ENCODE measurements around the gene GUCD1. TPM values are rescaled to one million over a fixed set of nuclear protein-coding genes. Genes with fewer than 3 reads are reported as not detected.

The GUCD1 gene
- total and polyA plus RNA-seq, 2 of the 13 experiments (the other 11 are each of a cell fraction or from before 2014, with no cell fraction given): 128 to 245 TPM

GRCh38 chr22:24583221-24584165 is 28.6 kb upstream of the GUCD1 start (continued):
- TF ChIP-seq ZNF276 (CRISPR knock-in tag; IDR thresholded peaks at IDR 0.05; ENCODE audit: low read depth): 0 out of 2 replicates have a peak, but pooled peaks have one; percentile 39
- 0 out of 2 replicates have a peak, but pooled peaks have one; percentile 33 for TF ChIP-seq AHR (CRISPR knock-in tag; IDR thresholded peaks at IDR 0.05)
- no peak for TF ChIP-seq E2F1 (CRISPR knock-in tag; IDR thresholded peaks at IDR 0.05)
- TF ChIP-seq EZH2 (conservative IDR thresholded peaks at IDR 0.05; ENCODE audit: low read depth, low read length): no peak
- TF ChIP-seq ZNF782 (CRISPR knock-in tag; IDR thresholded peaks at IDR 0.05; ENCODE audit: borderline replicate concordance): no peak
- TF ChIP-seq POLR2A (IDR thresholded peaks at IDR 0.05; ENCODE audit: insufficient read depth in 1 of 2, low read depth in 2 of 2, low read length in 2 of 2): peak in 1 of 2 experiments; percentile 44; a peak in 1 of 4 replicates
- TF ChIP-seq ZFP91 (CRISPR knock-in tag; IDR thresholded peaks at IDR 0.05; ENCODE audit: borderline replicate concordance): peak; percentile 65
- TF ChIP-seq YEATS2 (CRISPR knock-in tag; IDR thresholded peaks at IDR 0.05; ENCODE audit: borderline replicate concordance): no peak
- TF ChIP-seq CBX1 (IDR thresholded peaks at IDR 0.05; ENCODE audit: low read depth): no peak
- TF ChIP-seq POLR2AphosphoS5 (IDR thresholded peaks at IDR 0.05; ENCODE audit: low read depth, low read length): peak; percentile 48
- peak; percentile 50; the same call in 1 of the 2 replicates for TF ChIP-seq ZBTB8A (CRISPR knock-in tag; IDR thresholded peaks at IDR 0.05; ENCODE audit: borderline replicate concordance, low read depth)
- TF ChIP-seq BHLHE40 (IDR thresholded peaks at IDR 0.05; ENCODE audit: low read length): no peak
- TF ChIP-seq EED (CRISPR knock-in tag; IDR thresholded peaks at IDR 0.05): no peak
- peak; percentile 63 for TF ChIP-seq HNF1B (CRISPR knock-in tag; IDR thresholded peaks at IDR 0.05)
- no peak; the same call in 1 of the 2 replicates for TF ChIP-seq ZNF563 (CRISPR knock-in tag; IDR thresholded peaks at IDR 0.05)
- TF ChIP-seq ZNF292 (CRISPR knock-in tag; IDR thresholded peaks at IDR 0.05; ENCODE audit: borderline replicate concordance, low read depth): 0 out of 2 replicates have a peak, but pooled peaks have one; percentile 31
- no peak for TF ChIP-seq ZNF20 (CRISPR knock-in tag; IDR thresholded peaks at IDR 0.05)
- TF ChIP-seq ZNF687 (CRISPR knock-in tag; IDR thresholded peaks at IDR 0.05): peak; percentile 100
